ENCODE data around the gene SLC13A2. TPM values are rescaled to one million over a fixed set of nuclear protein-coding genes. Genes with fewer than 3 reads are reported as not detected.

Gene SLC13A2
- total and polyA plus RNA-seq, 2 donors (not counting 3 experiments of a cell fraction or from before 2014, with no cell fraction given): not detected

- H3K27ac ChIP-seq (ENCODE audit: insufficient read depth, low read depth, low read length): no peak overlapping the region
- no TSS peak for BruUV-seq (replicated peaks)
- H3K9ac ChIP-seq (replicated peaks; ENCODE audit: extremely low read depth, insufficient read depth, low read length): no peak overlapping the region
- no peaks in the 10 kb centered on the region for H4K20me1 ChIP-seq (replicated peaks; ENCODE audit: control insufficient read depth, extremely low read depth, insufficient read depth, low read length)
- peaks cover 0 to 3% of the 10 kb centered on the region in 2 experiments for H3K27me3 ChIP-seq (ENCODE audit: control insufficient read depth in 2 of 2, insufficient read depth in 2 of 2, low read length in 2 of 2)
- no peaks in the 10 kb centered on the region for H3K9me1 ChIP-seq (replicated peaks; ENCODE audit: control insufficient read depth, extremely low read depth, insufficient read depth, low read length)
- no peak for FAIRE-seq
- dilution Hi-C loops (cut with MboI; ENCODE audit: extremely low pct_ligation_motif_present, low sequenced_read_pairs) (no loop called here), intact Hi-C loops (cut with micrococcal nuclease) (no loop called here)
- H3K79me2 ChIP-seq (ENCODE audit: control insufficient read depth, insufficient read depth, low read length): no peaks in the 10 kb centered on the region
- TF ChIP-seq, protein P1, sequence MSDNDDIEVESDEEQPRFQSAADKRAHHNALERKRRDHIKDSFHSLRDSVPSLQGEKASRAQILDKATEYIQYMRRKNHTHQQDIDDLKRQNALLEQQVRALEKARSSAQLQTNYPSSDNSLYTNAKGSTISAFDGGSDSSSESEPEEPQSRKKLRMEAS (IDR thresholded peaks at IDR 0.05; ENCODE audit: insufficient read depth, insufficient read length): no peak
- TF ChIP-seq POLR2AphosphoS5 (IDR thresholded peaks at IDR 0.05; ENCODE audit: insufficient read depth, low read depth, low read length) (no peak), EZH2 (IDR thresholded peaks at IDR 0.05; ENCODE audit: borderline replicate concordance, low read depth, low read length, severe bottlenecking) (no peak), GATA2 (IDR thresholded peaks at IDR 0.05; ENCODE audit: insufficient read depth, insufficient read length, low read depth, low read length) (no peak), JUN (IDR thresholded peaks at IDR 0.05; ENCODE audit: borderline replicate concordance, insufficient read depth, insufficient read length, low read depth) (no peak), POLR2A (IDR thresholded peaks at IDR 0.05; ENCODE audit: low read depth, low read length) (no peak), FOS (IDR thresholded peaks at IDR 0.05; ENCODE audit: borderline replicate concordance, insufficient read depth, low read length) (no peak), CTCF (IDR thresholded peaks at IDR 0.05; ENCODE audit: extremely low read depth in 1 of 2, insufficient read depth in 1 of 2, low read depth in 1 of 2, low read length in 2 of 2) (no peak), MYC (IDR thresholded peaks at IDR 0.05; ENCODE audit: low read depth, low read length) (no peak)
- DNase-seq (ENCODE audit: low read depth, low spot score): no peak
- CTCF ChIA-PET: interaction anchor here (4.2 kb wide), 1 partner anchor 120 kb away, joined by 64 read pairs; the partner anchor contains the start of gene RSKR
- H3K4me1 ChIP-seq (ENCODE audit: control insufficient read depth, extremely low read depth, insufficient read depth, low read length): no peaks in the 10 kb centered on the region
- H3K36me3 ChIP-seq (ENCODE audit: control insufficient read depth in 2 of 2, extremely low read depth in 1 of 2, insufficient read depth in 2 of 2, low read length in 2 of 2): no peaks in the 10 kb centered on the region
- H3K9me3 ChIP-seq (replicated peaks; ENCODE audit: control insufficient read depth, insufficient read depth, low read length): no peaks in the 10 kb centered on the region
- no peak overlapping the region for H3K4me3 ChIP-seq (replicated peaks in 1 of 3; ENCODE audit: insufficient read depth in 1 of 3, low read depth in 1 of 3, low read length in 3 of 3)
- no peak overlapping the region for H3K4me2 ChIP-seq (ENCODE audit: insufficient read depth, low read length)
- POLR2A ChIA-PET: no interaction called here
- no peak overlapping the region for H2AFZ ChIP-seq (ENCODE audit: low read depth, low read length)
Measured at GRCh38 chr17:28491860-28492259, 18.4 kb downstream of the SLC13A2 start.
